Liver (tissue), 3 donors: ENCODE data around the gene SLC16A5.

ENCODE experiments used
- MAX ChIP-seq: IDR thresholded peaks from 2 replicates; pipeline ENCODE4 v1.6.1; 2016; ENCODE audit warnings: antibody characterized with exemption
- RAD21 ChIP-seq, 2 donors: IDR thresholded peaks; 2 replicates each; pipeline ENCODE4 v1.6.1; 2016; ENCODE audit warnings: antibody characterized with exemption in 2 of 2, mild to moderate bottlenecking in 2 of 2
- TAF1 ChIP-seq: conservative IDR thresholded peaks from 2 replicates; pipeline ENCODE4 v1.6.1; 2016; ENCODE audit warnings: antibody characterized with exemption, mild to moderate bottlenecking
- TF ChIP-seq, protein P1 (sequence below): fragments of 150-350 bp; IDR thresholded peaks from 2 replicates; pipeline ENCODE4 v1.5.1; 2017; ENCODE audit warnings: improper control_type of control experiment, low read depth, low read length; ENCODE audit not compliant: missing input control
- donor health status: healthy.
- donor health status: healthy.

DNA sequence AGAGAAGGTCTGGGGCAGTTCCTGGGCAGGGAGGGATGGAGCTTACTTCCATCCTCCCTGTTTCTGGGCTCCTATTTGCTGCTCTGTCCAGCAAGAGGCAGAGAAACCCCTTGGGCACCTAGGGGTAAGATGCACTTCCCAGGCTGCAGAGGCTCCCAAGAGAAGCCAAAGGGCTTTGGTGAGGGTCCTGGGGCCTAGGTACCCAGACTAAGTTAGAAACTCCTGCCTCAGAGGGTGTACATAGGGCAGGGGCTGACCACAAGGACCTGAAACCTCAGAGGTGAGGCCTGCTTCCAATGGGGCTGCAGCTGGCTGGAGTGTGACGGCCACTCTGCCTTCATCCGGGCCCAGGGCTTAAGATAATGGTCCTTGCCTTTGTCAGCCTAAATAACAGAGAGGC lies 20.4 kb downstream of the SLC16A5 start:
- TF ChIP-seq MAX: no peak
- TF ChIP-seq, protein P1, sequence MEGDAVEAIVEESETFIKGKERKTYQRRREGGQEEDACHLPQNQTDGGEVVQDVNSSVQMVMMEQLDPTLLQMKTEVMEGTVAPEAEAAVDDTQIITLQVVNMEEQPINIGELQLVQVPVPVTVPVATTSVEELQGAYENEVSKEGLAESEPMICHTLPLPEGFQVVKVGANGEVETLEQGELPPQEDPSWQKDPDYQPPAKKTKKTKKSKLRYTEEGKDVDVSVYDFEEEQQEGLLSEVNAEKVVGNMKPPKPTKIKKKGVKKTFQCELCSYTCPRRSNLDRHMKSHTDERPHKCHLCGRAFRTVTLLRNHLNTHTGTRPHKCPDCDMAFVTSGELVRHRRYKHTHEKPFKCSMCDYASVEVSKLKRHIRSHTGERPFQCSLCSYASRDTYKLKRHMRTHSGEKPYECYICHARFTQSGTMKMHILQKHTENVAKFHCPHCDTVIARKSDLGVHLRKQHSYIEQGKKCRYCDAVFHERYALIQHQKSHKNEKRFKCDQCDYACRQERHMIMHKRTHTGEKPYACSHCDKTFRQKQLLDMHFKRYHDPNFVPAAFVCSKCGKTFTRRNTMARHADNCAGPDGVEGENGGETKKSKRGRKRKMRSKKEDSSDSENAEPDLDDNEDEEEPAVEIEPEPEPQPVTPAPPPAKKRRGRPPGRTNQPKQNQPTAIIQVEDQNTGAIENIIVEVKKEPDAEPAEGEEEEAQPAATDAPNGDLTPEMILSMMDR: no peak
- TF ChIP-seq RAD21 (IDR thresholded peaks at IDR 0.05): no peak
- TF ChIP-seq TAF1: no peak
